ENCODE measurements around the gene GNMT.

- no peak for TF ChIP-seq CTCF (IDR thresholded peaks at IDR 0.05)
- TF ChIP-seq POLR2A (IDR thresholded peaks at IDR 0.05): no peak
- no peak for TF ChIP-seq EP300 (IDR thresholded peaks at IDR 0.05)
Observed at GRCh38 chr6:42923666-42924065, 36.9 kb upstream of the GNMT start.
